Smooth muscle cell (in vitro differentiated cells): ENCODE data around the gene AOPEP. TPM values are rescaled to one million over a fixed set of nuclear protein-coding genes. Genes with fewer than 3 reads are reported as not detected.

Experiments used
- DNase-seq: peaks from one replicate; lab custom pipeline; 2025; ENCODE audit not compliant: unreplicated experiment; lab: John Stamatoyannopoulos, UW
- H2AFZ ChIP-seq: fragments of 200-600 bp; sonication (generic); 2 replicates; pipeline ENCODE4 v1.6.0; 2016; ENCODE audit warnings: antibody characterized with exemption, low read depth, mild to moderate bottlenecking
- H3F3A ChIP-seq: fragments of 200-600 bp; sonication (generic); 2 replicates; pipeline ENCODE4 v1.6.0; 2017; ENCODE audit warnings: antibody characterized with exemption, low read depth
- H3K27ac ChIP-seq: fragments of 200-600 bp; sonication (generic); 2 replicates; pipeline ENCODE4 v1.5.1; 2016; ENCODE audit warnings: low read depth, mild to moderate bottlenecking
- H3K27me3 ChIP-seq: fragments of 200-600 bp; sonication (generic); 2 replicates; pipeline ENCODE4 v1.6.1; 2016; ENCODE audit warnings: low read depth, mild to moderate bottlenecking
- H3K36me3 ChIP-seq: fragments of 200-600 bp; sonication (generic); 2 replicates; pipeline ENCODE4 v1.5.1; 2016; ENCODE audit warnings: low read depth
- H3K4me1 ChIP-seq: fragments of 200-600 bp; sonication (generic); 2 replicates; pipeline ENCODE4 v1.5.1; 2016; ENCODE audit warnings: low read depth
- H3K4me2 ChIP-seq: fragments of 200-600 bp; sonication (generic); 2 replicates; pipeline ENCODE4 v1.6.0; 2016; ENCODE audit warnings: mild to moderate bottlenecking
- H3K4me3 ChIP-seq: fragments of 200-600 bp; sonication (generic); 2 replicates; pipeline ENCODE4 v1.5.1; 2016; ENCODE audit warnings: mild to moderate bottlenecking
- H3K79me2 ChIP-seq: fragments of 200-600 bp; sonication (generic); 2 replicates; pipeline ENCODE4 v1.6.0; 2016; ENCODE audit warnings: low read depth, mild to moderate bottlenecking
- H3K9ac ChIP-seq: fragments of 200-600 bp; sonication (generic); 2 replicates; pipeline ENCODE4 v1.6.0; 2016; ENCODE audit warnings: low read depth
- H3K9me3 ChIP-seq: fragments of 200-600 bp; sonication (generic); replicated peaks from 2 replicates; pipeline ENCODE4 v1.5.1; 2016; ENCODE audit warnings: low read depth
- H4K20me1 ChIP-seq: fragments of 200-600 bp; sonication (generic); 2 replicates; pipeline ENCODE4 v1.6.0; 2016; ENCODE audit warnings: low read depth
- CTCF ChIP-seq: fragments of 200-600 bp; sonication (generic); IDR thresholded peaks from 2 replicates; pipeline ENCODE4 v1.5.1; 2017; ENCODE audit warnings: borderline replicate concordance, mild to moderate bottlenecking, antibody characterized with exemption; ENCODE audit not compliant: insufficient read depth, poor library complexity, severe bottlenecking
- WGBS: methylation state at CpG from one replicate; pipeline ENCODE4 v1.1.7; 2016; ENCODE audit warnings: low lambda C conversion rate; 5-methylcytosine and 5-hydroxymethylcytosine counted together
- polyA plus RNA-seq: library from polyadenylated mRNA; unstranded; fragments of >200 nt; fragmentation: Nextera tagmentation; extraction: Ambion mirVana; gene quantifications from 2 replicates; pipeline ENCODE4 v1.2.1, GENCODE V29; 2016
- total RNA-seq: library from RNA; depleted of rRNA; stranded (reverse); fragments of >200 nt; gene quantifications from 2 replicates; pipeline ENCODE4 v1.2.3, GENCODE V29; 2014

Gene AOPEP
- total and polyA plus RNA-seq, 2 experiments from 2014 or later, result 52.7 to 94.9 TPM

DNA sequence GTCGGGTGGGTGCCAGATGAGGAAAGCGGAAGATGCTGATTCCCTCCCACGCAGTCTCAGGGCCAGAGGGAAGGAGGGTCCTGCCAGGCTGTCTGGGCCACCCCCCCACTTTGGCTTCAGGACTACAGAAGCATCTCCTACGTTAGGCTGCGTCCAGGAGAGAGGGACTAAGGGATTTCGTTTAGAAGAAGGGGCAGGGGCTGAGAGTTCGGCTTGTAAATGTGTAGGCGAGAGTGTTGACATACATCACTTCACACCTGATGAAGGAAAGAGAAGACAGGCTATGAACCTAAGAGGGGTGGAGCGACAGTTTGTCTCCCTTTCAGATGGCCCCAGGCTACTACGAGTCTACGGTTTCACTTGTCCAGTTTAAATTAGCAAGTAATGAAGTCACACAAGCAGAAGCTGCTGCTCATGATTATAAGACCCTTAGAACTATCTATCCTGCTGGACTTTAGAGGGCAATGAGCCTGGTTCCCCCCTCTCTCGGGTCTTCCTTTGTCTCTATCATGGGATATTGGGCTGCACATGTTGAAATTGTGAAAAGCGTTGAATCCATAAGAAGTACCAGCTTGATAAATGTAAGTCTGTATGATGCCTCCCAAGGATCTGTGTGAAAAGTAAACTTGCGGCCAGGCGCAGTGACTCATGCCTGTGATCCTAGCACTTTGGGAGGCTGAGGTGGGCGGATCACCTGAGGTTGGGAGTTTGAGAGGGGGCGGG, 193.0 kb downstream of the AOPEP start:
- no peak for TF ChIP-seq CTCF
- no peaks in the 10 kb centered on the region for H3K27me3 ChIP-seq
- 14% methylated on average over 17 of the region's 17 CpGs for WGBS

DNA sequence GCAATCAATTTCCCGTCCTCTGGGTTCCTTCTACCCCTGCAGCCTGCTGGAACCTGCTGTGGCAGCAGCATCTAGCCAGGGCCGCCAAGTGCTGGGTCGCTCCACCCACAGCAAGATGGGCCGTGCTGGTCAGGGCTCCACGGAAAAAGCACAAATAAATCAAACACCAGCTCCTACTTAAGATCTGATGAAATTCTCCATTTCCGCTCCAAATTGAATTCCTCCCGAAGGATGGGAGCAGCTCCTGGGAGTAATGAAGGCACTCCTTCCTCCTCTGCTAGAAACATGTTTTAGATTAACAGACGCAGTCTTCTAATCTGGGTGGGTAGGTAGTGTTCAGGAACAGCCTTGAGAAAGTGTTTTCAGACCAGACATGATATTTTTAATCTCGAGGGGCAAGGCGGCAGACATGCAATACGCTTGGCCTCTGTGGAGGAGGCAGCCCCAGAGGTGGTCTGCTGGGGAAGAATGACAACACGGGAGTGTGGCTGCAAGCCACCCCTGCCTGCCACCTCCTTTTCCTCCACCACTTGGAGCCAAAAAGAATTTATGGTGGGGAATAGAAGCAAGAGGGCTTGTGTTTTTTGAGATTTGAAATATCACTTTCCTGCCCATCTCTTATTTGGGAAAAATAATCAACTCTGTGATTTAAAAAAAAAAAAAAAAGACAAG, 194.1 kb downstream of the AOPEP start:
- Histone ChIP-seq H3K27me3 (no peaks in the 10 kb centered on the region), H3F3A (peaks cover 47% of the 10 kb centered on the region), H4K20me1 (no peaks in the 10 kb centered on the region), H3K9me3 (no peaks in the 10 kb centered on the region), H3K4me3 (no peak overlapping the region), H3K4me2 (peak overlapping the region; percentile 71), H3K36me3 (no peaks in the 10 kb centered on the region), H3K4me1 (peaks cover 57% of the 10 kb centered on the region), H3K27ac (peak overlapping the region; percentile 100), H3K79me2 (peaks cover 14% of the 10 kb centered on the region), H3K9ac (peak overlapping the region; percentile 95), H2AFZ (no peak overlapping the region)
- no peak for TF ChIP-seq CTCF
- DNase-seq, result no peak
- WGBS, result 4% methylated on average over 12 of the region's 12 CpGs

More for the DNA sequence above, 193.0 kb downstream of the AOPEP start:
- peak overlapping the region; percentile 73 for H3K9ac ChIP-seq
- peak overlapping the region; percentile 14 for H3K4me3 ChIP-seq
- H3K27ac ChIP-seq, result peak overlapping the region; percentile 100
- DNase-seq, result no peak
- peaks cover 66% of the 10 kb centered on the region for H3K4me1 ChIP-seq
- peaks cover 7% of the 10 kb centered on the region for H3K79me2 ChIP-seq
- H3K9me3 ChIP-seq, result no peaks in the 10 kb centered on the region
- H4K20me1 ChIP-seq, result no peaks in the 10 kb centered on the region
- peak overlapping the region; percentile 71 for H3K4me2 ChIP-seq
- H3F3A ChIP-seq, result peaks cover 54% of the 10 kb centered on the region
- H3K36me3 ChIP-seq, result no peaks in the 10 kb centered on the region
- no peak overlapping the region for H2AFZ ChIP-seq

- no peaks in the 10 kb centered on the region for H3K9me3 ChIP-seq
- peaks cover 52% of the 10 kb centered on the region for H3K4me1 ChIP-seq
- H2AFZ ChIP-seq, result no peak overlapping the region
- peak overlapping the region; percentile 100 for H3K27ac ChIP-seq
- no peaks in the 10 kb centered on the region for H3K36me3 ChIP-seq
- no peaks in the 10 kb centered on the region for H3K27me3 ChIP-seq
- H3K4me3 ChIP-seq, result no peak overlapping the region
- no peak for DNase-seq
- H4K20me1 ChIP-seq, result no peaks in the 10 kb centered on the region
- peaks cover 47% of the 10 kb centered on the region for H3F3A ChIP-seq
- H3K4me2 ChIP-seq, result peak overlapping the region; percentile 71
- TF ChIP-seq CTCF, result no peak
- H3K79me2 ChIP-seq, result peaks cover 19% of the 10 kb centered on the region
- 2% methylated on average over 8 of the region's 8 CpGs for WGBS
- H3K9ac ChIP-seq, result peak overlapping the region; percentile 95
Measured at GRCh38 chr9:94921092-94921471, 194.6 kb downstream of the AOPEP start.
